ENCODE data around the gene PRKN.

GRCh38 chr6:161834426-161834825 lies 893.1 kb downstream of the PRKN start:
- TF ChIP-seq, protein P1, sequence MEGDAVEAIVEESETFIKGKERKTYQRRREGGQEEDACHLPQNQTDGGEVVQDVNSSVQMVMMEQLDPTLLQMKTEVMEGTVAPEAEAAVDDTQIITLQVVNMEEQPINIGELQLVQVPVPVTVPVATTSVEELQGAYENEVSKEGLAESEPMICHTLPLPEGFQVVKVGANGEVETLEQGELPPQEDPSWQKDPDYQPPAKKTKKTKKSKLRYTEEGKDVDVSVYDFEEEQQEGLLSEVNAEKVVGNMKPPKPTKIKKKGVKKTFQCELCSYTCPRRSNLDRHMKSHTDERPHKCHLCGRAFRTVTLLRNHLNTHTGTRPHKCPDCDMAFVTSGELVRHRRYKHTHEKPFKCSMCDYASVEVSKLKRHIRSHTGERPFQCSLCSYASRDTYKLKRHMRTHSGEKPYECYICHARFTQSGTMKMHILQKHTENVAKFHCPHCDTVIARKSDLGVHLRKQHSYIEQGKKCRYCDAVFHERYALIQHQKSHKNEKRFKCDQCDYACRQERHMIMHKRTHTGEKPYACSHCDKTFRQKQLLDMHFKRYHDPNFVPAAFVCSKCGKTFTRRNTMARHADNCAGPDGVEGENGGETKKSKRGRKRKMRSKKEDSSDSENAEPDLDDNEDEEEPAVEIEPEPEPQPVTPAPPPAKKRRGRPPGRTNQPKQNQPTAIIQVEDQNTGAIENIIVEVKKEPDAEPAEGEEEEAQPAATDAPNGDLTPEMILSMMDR (IDR thresholded peaks at IDR 0.05; ENCODE audit: low read length): no peak
- no peak for TF ChIP-seq EZH2 (optimal IDR thresholded peaks at IDR 0.05; ENCODE audit: low read depth, low read length)
